NAMALWA (cell line): ENCODE data around the gene ST6GALNAC1.
"Not testable (repeated sequence)": the region's sequence is repeated elsewhere in the genome, so short reads cannot be mapped to it uniquely, and the experiment has no call there.

ENCODE experiments used
- DNase-seq: peaks from one replicate; pipeline ENCODE4 v3.0.0-alpha.2; 2015; ENCODE audit warnings: low spot score

ST6GALNAC1 gene

GRCh38 chr17:76612465-76612864, 31.1 kb downstream of the ST6GALNAC1 start:
- DNase-seq, result no peak

DNA sequence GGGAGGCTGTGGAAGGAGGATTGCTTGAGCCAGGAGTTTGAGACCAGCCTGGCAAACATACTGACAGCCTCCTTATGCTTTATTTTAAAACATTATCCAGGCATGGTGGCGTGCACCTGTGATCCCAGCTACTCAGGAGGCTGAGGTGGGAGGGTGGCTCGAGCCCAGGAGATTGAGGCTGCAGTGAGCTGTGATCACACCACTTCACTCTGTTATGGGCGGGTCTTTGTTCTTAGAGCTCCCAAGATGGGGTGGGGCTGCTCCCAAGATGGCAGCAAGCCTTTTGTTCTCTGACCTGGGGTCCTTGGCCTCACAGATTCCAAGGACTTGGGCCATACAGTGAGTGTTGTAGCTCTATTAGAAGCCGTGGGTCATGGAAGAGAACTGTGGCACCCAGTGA, 31.8 kb downstream of the ST6GALNAC1 start:
- DNase-seq, result no peak

GRCh38 chr17:76611080-76611749, 32.3 kb downstream of the ST6GALNAC1 start:
- DNase-seq, result not testable (repeated sequence)

GRCh38 chr17:76606685-76607084, 36.9 kb downstream of the ST6GALNAC1 start:
- not testable (repeated sequence) for DNase-seq

DNA sequence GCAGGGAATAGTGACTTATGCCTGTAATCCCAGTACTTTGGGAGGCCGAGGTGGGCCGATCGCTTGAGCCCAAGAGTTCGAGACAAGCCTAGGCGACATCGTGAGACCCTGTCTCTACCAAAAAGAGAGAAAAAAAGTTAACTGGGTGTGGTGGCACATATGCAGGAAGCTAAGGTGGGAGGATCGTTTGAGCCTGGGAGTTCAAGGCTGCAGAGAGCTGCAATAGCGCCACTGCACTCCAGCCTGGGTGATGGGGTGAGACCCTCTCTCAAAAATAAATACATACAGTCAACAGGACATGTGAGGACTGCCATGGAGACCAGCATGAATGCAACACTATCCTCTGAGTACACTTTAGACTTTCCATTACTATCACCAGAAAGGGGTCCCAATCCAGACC, 42.5 kb downstream of the ST6GALNAC1 start:
- no peak for DNase-seq

GRCh38 chr17:76599694-76600460, 43.7 kb downstream of the ST6GALNAC1 start:
- DNase-seq, result no peak

- DNase-seq, result no peak
These were observed 45.5 kb downstream of the ST6GALNAC1 start for GRCh38 chr17:76598004-76598439.

GRCh38 chr17:76597156-76598003, 46.2 kb downstream of the ST6GALNAC1 start:
- DNase-seq, result no peak

- DNase-seq, result no peak
These were observed 48.9 kb downstream of the ST6GALNAC1 start for GRCh38 chr17:76594690-76595089.

GRCh38 chr17:76593959-76594358, 49.6 kb downstream of the ST6GALNAC1 start:
- no peak for DNase-seq

DNA sequence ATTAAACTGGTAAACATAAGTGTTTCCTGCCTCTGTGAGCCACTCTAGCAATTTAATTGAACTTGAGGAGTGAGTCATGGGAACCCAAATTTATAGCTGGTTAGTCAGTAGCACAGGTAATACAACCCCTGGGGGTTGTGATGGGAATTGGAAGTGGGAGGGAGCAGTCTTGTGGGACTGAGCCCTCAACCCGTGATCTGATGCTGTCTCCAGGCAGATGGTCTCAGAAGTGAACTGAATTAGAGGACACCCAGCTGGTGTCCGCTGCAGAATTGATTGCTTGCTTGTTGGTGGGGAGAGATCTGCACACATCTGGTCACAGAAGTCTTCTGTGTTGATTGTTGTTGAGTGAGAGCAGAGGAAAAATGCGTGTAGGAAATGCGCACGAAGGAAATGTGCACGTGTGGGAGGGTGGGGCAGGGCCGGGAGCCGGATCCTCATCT, 50.2 kb downstream of the ST6GALNAC1 start:
- DNase-seq, result no peak

DNA sequence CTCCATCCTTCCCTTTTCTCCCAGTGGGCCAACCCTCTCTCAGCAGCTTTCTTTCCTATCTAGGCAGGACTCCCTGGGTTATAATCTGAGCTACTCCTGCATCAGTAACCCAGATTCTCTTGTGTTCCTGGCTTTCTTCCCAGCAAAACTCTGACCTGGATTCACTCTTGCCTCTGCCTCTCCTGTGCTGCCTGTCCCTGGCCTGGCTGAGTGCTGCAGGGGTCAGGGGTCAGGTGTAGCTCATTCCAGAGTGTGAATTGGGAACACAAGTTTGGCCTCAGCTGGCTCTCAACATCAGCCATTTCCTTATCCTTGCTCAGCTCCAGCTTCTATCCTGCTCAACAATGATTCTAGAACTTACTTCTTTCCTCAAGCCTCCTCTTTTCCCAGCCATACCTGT, 55.4 kb downstream of the ST6GALNAC1 start:
- DNase-seq, result no peak

DNA sequence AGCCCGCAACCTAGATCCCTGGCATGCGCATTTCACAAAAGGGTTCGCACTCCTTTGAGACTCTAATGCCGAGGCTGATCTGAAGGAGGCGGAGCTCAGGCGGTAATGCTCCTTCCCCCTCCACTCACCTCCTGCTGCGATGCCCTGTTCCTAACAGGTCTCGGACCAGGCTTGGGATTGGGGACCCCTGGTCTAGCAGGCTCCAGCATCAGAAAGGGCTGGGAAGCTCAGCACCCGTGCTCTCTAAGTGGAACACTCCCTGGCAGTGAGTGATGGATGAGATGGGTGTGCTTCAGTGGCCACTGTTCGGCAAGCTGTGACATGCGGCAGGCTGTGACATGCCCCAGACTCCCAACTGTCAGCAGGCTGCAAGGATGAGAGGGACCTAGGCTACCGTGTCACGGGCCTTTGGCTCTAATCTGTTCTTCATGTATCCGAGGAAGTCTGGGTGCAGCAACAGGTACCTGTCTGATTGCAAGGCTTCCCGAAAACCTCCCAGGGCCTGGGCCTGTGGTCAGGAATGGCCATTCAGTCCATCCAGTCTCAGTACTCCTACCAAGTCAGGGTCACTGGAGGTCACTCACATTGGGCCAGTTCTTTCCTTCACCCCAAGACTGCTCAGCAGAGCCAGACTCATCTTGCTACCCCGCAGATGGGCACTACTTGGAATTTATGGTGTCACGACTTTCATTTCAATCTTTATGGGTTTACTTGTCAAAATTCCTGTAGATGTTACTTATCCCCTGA, 56.6 kb downstream of the ST6GALNAC1 start:
- no peak for DNase-seq

- DNase-seq, result no peak
These were observed 57.6 kb downstream of the ST6GALNAC1 start, which contains the start of gene ST6GALNAC2 for GRCh38 chr17:76585649-76586593. ST6GALNAC2 (minus strand) TSS chr17:76585860; CDS start chr17:76585808, 52 bp downstream.

DNA sequence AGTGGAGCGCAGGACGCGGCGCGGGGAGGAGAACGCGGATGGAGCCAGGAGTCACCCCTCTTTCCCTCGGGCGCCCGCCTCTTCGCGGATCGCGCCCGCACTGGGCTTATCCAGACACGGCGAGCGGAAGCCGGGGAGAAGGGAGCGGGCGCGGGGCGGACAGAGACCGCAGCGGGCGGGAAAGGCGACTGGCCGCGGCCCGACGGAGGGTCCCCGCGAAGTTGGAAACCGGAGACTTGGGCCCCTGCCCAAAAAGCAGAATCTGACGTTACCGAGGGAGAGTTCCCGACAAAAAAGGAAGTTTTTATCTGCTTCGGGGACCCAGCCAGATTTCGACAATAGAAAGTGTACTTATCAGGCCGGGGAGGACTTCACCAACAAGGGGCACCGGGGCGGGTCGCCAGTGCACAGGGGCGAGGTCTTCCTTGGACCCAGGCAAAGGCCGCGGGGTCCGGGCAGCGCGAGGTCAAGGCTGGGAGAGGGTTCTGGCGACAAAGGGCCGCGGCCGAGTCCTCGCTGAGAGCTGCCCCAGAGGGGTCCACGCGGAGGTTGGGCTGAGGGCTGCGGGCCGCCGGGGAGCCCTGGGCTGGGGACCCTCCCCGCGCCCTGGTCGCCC, 58.4 kb downstream of the ST6GALNAC1 start:
- no peak for DNase-seq

- DNase-seq, result no peak
These were observed 59.0 kb downstream of the ST6GALNAC1 start for GRCh38 chr17:76584427-76585032.

- DNase-seq, result no peak
These were observed 60.9 kb downstream of the ST6GALNAC1 start for GRCh38 chr17:76582660-76583059.

DNA sequence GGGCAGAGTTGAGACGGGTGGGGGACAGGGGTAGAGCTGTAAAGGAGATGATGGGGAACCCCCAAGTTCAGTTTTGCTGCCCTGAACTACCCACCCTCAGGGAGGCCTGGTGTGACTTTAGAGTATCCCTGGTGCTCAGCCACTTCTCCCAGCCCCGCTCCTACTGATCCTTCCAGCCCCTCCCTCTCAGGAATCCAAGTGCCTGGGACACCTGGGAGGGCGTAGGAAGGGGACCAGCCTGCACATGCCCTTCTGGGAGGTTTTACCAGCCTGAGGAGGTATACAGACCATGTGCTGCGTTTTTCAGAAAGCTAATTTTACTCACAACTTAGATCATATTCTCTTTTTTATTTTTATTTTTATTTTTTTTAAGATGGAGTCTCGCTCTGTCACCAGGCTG, 62.0 kb downstream of the ST6GALNAC1 start:
- DNase-seq, result no peak

GRCh38 chr17:76579281-76579680, 64.3 kb downstream of the ST6GALNAC1 start:
- DNase-seq, result no peak

- no peak for DNase-seq
These were observed 65.2 kb downstream of the ST6GALNAC1 start for GRCh38 chr17:76578376-76578775.
